Esophagus (tissue), 2 donors: ENCODE results near the gene CLHC1. TPM values are rescaled to one million over a fixed set of nuclear protein-coding genes. Genes with fewer than 3 reads are reported as not detected.

Source experiments
- H3K27ac ChIP-seq, 2 donors: one replicate each; pipeline ENCODE4 v1.5.1; 2013; ENCODE audit warnings: low read depth in 2 of 2, mild to moderate bottlenecking in 2 of 2, inconsistent platforms in 1 of 2, low read length in 1 of 2, moderate library complexity in 1 of 2
- H3K27me3 ChIP-seq, 2 donors: one replicate each; pipeline ENCODE4 v1.6.1; 2013; ENCODE audit warnings: low read length in 2 of 2, control low read depth in 1 of 2, mild to moderate bottlenecking in 1 of 2; ENCODE audit not compliant: insufficient read depth in 2 of 2, control insufficient read depth in 1 of 2
- H3K36me3 ChIP-seq, 2 donors: one replicate each; pipeline ENCODE4 v1.6.1; 2013; ENCODE audit warnings: low read length in 1 of 2; ENCODE audit not compliant: control insufficient read depth in 2 of 2, insufficient read depth in 2 of 2
- H3K4me1 ChIP-seq, 2 donors: one replicate each; pipeline ENCODE4 v1.6.1; 2013; ENCODE audit warnings: low read length in 1 of 2; ENCODE audit not compliant: control insufficient read depth in 2 of 2, insufficient read depth in 2 of 2
- H3K4me3 ChIP-seq, 2 donors: one replicate each; pipeline ENCODE4 v1.5.1; 2013; ENCODE audit warnings: low read length in 2 of 2, mild to moderate bottlenecking in 2 of 2, low read depth in 1 of 2, moderate library complexity in 1 of 2
- H3K9me3 ChIP-seq, 2 donors: one replicate each; pipeline ENCODE4 v1.6.1; 2013; ENCODE audit warnings: mild to moderate bottlenecking in 2 of 2, low read depth in 1 of 2, low read length in 1 of 2, moderate library complexity in 1 of 2; ENCODE audit not compliant: control insufficient read depth in 2 of 2, insufficient read depth in 1 of 2
- WGBS, 2 donors: extraction: QIAGEN DNeasy Blood & Tissue Kit; methylation state at CpG; one replicate each; pipeline ENCODE4 v1.1.7; 2013; 5-methylcytosine and 5-hydroxymethylcytosine counted together
- polyA plus RNA-seq, 2 donors: library from polyadenylated mRNA; stranded (reverse); fragments of 200-250 nt; gene quantifications; one replicate each; pipeline ENCODE4 v1.2.3, GENCODE V29; 2013
- donor health status: healthy with polysubstance abuse.
- donor health status: Bipolar disorder and iron deficiency.

The CLHC1 gene
- polyA plus RNA-seq, 2 donors = 3.9 to 10.9 TPM

GRCh38 chr2:55139305-55139704 lies 92.8 kb downstream of the CLHC1 start:
- Histone ChIP-seq H3K9me3 (no peaks in the 10 kb centered on the region), H3K27me3 (no peaks in the 10 kb centered on the region), H3K36me3 (no peaks in the 10 kb centered on the region), H3K4me1 (peaks cover 2 to 5% of the 10 kb centered on the region in 2 donors), H3K27ac (peak overlapping the region in 1 of 2 donors; percentile 11), H3K4me3 (no peak overlapping the region)
- 81 to 84% methylated on average over 3 of the region's 3 CpGs for WGBS, 2 donors

- H3K36me3 ChIP-seq = no peaks in the 10 kb centered on the region
- peaks cover 4 to 5% of the 10 kb centered on the region in 2 donors for H3K4me1 ChIP-seq
- H3K9me3 ChIP-seq = no peaks in the 10 kb centered on the region
- WGBS, 2 donors = 75 to 91% methylated on average over 5 of the region's 5 CpGs
- no peak overlapping the region for H3K4me3 ChIP-seq
- H3K27ac ChIP-seq = peak overlapping the region in 1 of 2 donors; percentile 11
- no peaks in the 10 kb centered on the region for H3K27me3 ChIP-seq
Measured at GRCh38 chr2:55138882-55139229, 93.2 kb downstream of the CLHC1 start.

GRCh38 chr2:55138014-55138881 lies 93.8 kb downstream of the CLHC1 start:
- Histone ChIP-seq H3K4me3 (no peak overlapping the region), H3K27me3 (no peaks in the 10 kb centered on the region), H3K4me1 (peaks cover 4 to 8% of the 10 kb centered on the region in 2 donors), H3K9me3 (no peaks in the 10 kb centered on the region), H3K27ac (peak overlapping the region; percentile 8 to 58), H3K36me3 (no peaks in the 10 kb centered on the region)
- 50% methylated on average over 12 of the region's 12 CpGs for WGBS, 2 donors

GRCh38 chr2:55137024-55137958 lies 94.8 kb downstream of the CLHC1 start:
- no peaks in the 10 kb centered on the region for H3K27me3 ChIP-seq

GRCh38 chr2:55136138-55136541 lies 96.0 kb downstream of the CLHC1 start:
- Histone ChIP-seq H3K27me3 (no peaks in the 10 kb centered on the region), H3K36me3 (no peaks in the 10 kb centered on the region), H3K4me3 (no peak overlapping the region), H3K27ac (no peak overlapping the region), H3K9me3 (no peaks in the 10 kb centered on the region), H3K4me1 (peaks cover 2 to 3% of the 10 kb centered on the region in 2 donors)
- WGBS, 2 donors = 35 to 55% methylated on average over 4 of the region's 4 CpGs

More at GRCh38 chr2:55137024-55137958, 94.8 kb downstream of the CLHC1 start:
- H3K9me3 ChIP-seq = no peaks in the 10 kb centered on the region
- H3K27ac ChIP-seq = peak overlapping the region; percentile 13 to 58
- H3K4me3 ChIP-seq = no peak overlapping the region
- WGBS, 2 donors = 71 to 74% methylated on average over 23 of the region's 23 CpGs
- H3K36me3 ChIP-seq = no peaks in the 10 kb centered on the region
- peaks cover 4 to 8% of the 10 kb centered on the region in 2 donors for H3K4me1 ChIP-seq

- no peaks in the 10 kb centered on the region for H3K9me3 ChIP-seq
- H3K4me3 ChIP-seq = no peak overlapping the region
- H3K27ac ChIP-seq = no peak overlapping the region
- 44 to 81% methylated on average over 2 of the region's 2 CpGs for WGBS, 2 donors
- H3K27me3 ChIP-seq = no peaks in the 10 kb centered on the region
- H3K4me1 ChIP-seq = peaks cover 2 to 3% of the 10 kb centered on the region in 2 donors
- no peaks in the 10 kb centered on the region for H3K36me3 ChIP-seq
Measured at GRCh38 chr2:55135491-55135890, 96.6 kb downstream of the CLHC1 start.

GRCh38 chr2:55134316-55134706 lies 97.8 kb downstream of the CLHC1 start:
- 57 to 81% methylated on average over 1 of the region's 1 CpG for WGBS, 2 donors
- peak overlapping the region in 1 of 2 donors; percentile 27 for H3K4me3 ChIP-seq
- H3K9me3 ChIP-seq = no peaks in the 10 kb centered on the region
- no peaks in the 10 kb centered on the region for H3K27me3 ChIP-seq
- peaks cover 2 to 3% of the 10 kb centered on the region in 2 donors for H3K4me1 ChIP-seq
- no peaks in the 10 kb centered on the region for H3K36me3 ChIP-seq
- peak overlapping the region; percentile 44 to 83 for H3K27ac ChIP-seq

GRCh38 chr2:55133467-55134315 lies 98.4 kb downstream of the CLHC1 start:
- peak overlapping the region; percentile 65 to 83 for H3K27ac ChIP-seq
- 17 to 22% methylated on average over 10 of the region's 10 CpGs for WGBS, 2 donors
- H3K27me3 ChIP-seq = no peaks in the 10 kb centered on the region
- H3K4me1 ChIP-seq = peaks cover 2 to 3% of the 10 kb centered on the region in 2 donors
- no peaks in the 10 kb centered on the region for H3K9me3 ChIP-seq
- H3K36me3 ChIP-seq = no peaks in the 10 kb centered on the region
- peak overlapping the region; percentile 20 to 27 for H3K4me3 ChIP-seq

- Histone ChIP-seq H3K9me3 (no peaks in the 10 kb centered on the region), H3K4me3 (no peak overlapping the region), H3K4me1 (peaks cover 2 to 3% of the 10 kb centered on the region in 2 donors), H3K36me3 (no peaks in the 10 kb centered on the region), H3K27ac (no peak overlapping the region), H3K27me3 (no peaks in the 10 kb centered on the region)
- 69 to 81% methylated on average over 1 of the region's 1 CpG for WGBS, 2 donors
Measured at GRCh38 chr2:55130849-55131248, 101.2 kb downstream of the CLHC1 start.
